GM12872 (cell line): Measurements from ENCODE around the gene CDC45.

Experiments used
- CTCF ChIP-seq: IDR thresholded peaks from 3 replicates; pipeline ENCODE4 v1.5.1; 2011; ENCODE audit warnings: low read depth, mild to moderate bottlenecking, low read length, moderate library complexity; ENCODE audit not compliant: insufficient read depth

CDC45 gene, protein sequence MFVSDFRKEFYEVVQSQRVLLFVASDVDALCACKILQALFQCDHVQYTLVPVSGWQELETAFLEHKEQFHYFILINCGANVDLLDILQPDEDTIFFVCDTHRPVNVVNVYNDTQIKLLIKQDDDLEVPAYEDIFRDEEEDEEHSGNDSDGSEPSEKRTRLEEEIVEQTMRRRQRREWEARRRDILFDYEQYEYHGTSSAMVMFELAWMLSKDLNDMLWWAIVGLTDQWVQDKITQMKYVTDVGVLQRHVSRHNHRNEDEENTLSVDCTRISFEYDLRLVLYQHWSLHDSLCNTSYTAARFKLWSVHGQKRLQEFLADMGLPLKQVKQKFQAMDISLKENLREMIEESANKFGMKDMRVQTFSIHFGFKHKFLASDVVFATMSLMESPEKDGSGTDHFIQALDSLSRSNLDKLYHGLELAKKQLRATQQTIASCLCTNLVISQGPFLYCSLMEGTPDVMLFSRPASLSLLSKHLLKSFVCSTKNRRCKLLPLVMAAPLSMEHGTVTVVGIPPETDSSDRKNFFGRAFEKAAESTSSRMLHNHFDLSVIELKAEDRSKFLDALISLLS

GRCh38 chr22:19479355-19480172, at the start of gene CDC45:
Gene CDC45 (plus strand): TSS chr22:19479920. CDS start chr22:19479969, 49 bp downstream.
- no peak for TF ChIP-seq CTCF

DNA sequence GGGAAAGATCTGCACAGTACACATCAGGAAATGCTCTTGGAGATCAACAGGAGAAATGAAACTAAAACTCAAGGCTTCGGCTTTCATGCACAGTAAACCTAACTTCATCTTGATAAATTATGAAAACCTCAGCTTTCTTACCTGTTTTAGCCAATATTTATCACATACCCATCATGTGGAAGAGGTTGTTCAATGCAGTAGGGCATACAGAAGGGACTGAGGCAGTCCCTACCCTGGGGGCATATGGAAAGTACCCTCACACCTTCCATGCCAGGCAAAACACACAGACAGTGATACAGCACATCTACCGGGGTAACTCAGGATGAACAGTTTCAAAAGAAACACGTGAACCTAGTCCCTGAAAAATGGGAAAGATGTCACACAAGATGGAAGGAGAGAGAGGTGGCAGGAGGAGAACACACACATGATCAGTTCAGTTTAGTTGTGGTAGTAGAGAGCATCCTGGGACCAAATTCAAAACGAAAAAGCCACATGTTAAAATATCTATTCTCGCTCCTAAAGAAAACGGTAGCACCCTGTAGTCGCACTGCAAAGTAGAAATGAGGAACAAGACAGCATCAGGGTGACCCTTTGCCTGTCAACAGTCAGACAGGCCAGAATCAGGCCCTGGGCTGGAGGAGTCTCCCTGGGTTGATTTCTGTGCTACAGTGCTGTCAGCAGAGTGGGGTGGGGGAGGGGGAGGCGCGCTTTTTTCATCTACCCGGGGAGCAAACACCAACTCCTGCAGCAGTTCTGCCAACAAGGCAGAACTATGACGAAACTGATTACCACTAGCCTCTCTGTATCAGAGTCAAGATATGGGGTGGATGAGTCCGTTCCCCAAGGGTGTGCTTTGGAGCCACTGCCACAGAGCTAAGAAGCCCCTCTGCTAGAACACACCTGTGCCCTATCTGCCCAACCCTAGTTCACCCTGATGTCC, 49.5 kb upstream of the CDC45 start:
- no peak for TF ChIP-seq CTCF

- TF ChIP-seq CTCF: 0 out of 3 replicates have a peak, but pooled peaks have one; percentile 17
Observed at GRCh38 chr22:19430890-19431541, 48.7 kb upstream of the CDC45 start.

DNA sequence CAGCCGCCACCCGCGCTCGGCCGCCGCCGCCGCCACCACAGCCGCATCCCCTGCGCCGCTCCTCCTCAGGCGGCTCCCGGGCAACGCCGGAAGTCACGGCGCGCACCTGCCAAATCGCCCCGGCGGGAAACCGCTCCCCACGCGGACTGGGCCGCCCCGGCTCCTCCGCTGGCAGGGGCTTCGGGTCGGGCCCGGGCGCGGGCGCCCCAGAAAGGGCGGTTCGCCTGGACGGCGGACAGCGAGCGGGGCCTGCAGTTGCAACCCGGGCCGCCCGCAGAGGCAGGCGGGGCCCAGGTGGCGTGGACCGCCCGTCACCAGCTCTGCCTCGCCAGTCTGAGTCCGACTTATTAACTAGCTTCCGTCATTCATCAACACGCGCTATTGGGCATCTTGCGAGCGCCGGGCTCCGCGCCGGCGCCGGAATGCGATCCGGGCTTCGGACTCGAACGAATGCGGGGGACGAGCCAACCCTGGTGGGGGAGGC, 48.0 kb upstream of the CDC45 start, which contains the start of gene HIRA:
Gene HIRA (minus strand): TSS at position 85 of the 484 bp plus-strand sequence. CDS start 257 bp downstream, outside the sequence.
- TF ChIP-seq CTCF: no peak

GRCh38 chr22:19432133-19432851, 47.4 kb upstream of the CDC45 start, which contains the start of gene MRPL40:
Gene MRPL40 (plus strand): TSS chr22:19432545. CDS start chr22:19432555, 10 bp downstream.
- TF ChIP-seq CTCF: no peak

GRCh38 chr22:19434401-19434800, 45.3 kb upstream of the CDC45 start:
- TF ChIP-seq CTCF: no peak
